NB4 (cell line): ENCODE data around the gene SND1.

Experiments
- DNase-seq: peaks from one replicate; pipeline ENCODE4 v3.0.0; 2010; ENCODE audit warnings: low read depth
- H3K4me3 ChIP-seq: one replicate; pipeline ENCODE4 v1.5.1; 2011; ENCODE audit warnings: mild to moderate bottlenecking, low read depth, low read length, moderate library complexity
- MAX ChIP-seq: IDR thresholded peaks from 2 replicates; pipeline ENCODE4 v1.6.1; 2011; ENCODE audit warnings: low read depth, low read length
- MYC ChIP-seq: IDR thresholded peaks from 2 replicates; pipeline ENCODE4 v1.6.1; 2011; ENCODE audit warnings: low read depth, low read length
- POLR2A ChIP-seq: IDR thresholded peaks from 2 replicates; pipeline ENCODE4 v1.6.1; 2011; ENCODE audit warnings: mild to moderate bottlenecking; ENCODE audit not compliant: insufficient read length; ENCODE audit errors: extremely low read depth
- TF ChIP-seq, protein P1 (sequence below): IDR thresholded peaks from one replicate; pipeline ENCODE4 v1.5.1; 2012; ENCODE audit warnings: low read depth, low read length

SND1 gene

DNA sequence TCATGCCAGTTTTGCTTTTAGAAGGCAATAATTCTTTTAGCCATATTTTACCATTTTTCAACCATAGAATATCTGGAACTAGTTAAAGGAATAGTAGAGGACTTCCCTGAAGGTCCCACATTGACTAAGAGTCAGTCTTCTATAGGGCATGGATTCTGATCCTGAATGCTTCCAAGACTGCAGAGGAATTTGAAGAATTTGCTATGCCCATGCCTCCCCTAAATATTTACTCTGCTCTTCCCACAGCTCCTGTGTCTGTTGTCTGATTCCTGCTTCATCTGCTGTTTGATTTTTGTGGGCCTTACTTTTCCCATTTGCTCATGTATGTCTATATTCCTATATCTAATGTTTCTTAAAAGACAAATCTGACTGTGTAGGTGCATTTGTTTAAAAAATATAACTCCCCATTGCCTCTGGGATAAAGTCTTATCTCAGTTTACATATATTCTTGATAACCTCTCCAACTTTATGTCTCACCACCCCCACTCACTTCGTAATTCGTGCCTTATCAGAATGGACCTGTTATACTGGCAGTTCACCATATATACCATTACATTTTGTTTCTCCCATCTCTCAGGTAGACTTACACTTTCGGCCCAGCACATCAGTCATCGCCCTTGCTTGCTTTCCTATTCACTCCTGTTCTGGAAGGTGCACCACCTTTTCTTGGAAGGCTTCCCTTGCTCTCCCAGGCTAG lies 345.4 kb downstream of the SND1 start:
- no peak for DNase-seq
- TF ChIP-seq MAX (no peak), POLR2A (no peak), MYC (no peak)
- TF ChIP-seq, protein P1, sequence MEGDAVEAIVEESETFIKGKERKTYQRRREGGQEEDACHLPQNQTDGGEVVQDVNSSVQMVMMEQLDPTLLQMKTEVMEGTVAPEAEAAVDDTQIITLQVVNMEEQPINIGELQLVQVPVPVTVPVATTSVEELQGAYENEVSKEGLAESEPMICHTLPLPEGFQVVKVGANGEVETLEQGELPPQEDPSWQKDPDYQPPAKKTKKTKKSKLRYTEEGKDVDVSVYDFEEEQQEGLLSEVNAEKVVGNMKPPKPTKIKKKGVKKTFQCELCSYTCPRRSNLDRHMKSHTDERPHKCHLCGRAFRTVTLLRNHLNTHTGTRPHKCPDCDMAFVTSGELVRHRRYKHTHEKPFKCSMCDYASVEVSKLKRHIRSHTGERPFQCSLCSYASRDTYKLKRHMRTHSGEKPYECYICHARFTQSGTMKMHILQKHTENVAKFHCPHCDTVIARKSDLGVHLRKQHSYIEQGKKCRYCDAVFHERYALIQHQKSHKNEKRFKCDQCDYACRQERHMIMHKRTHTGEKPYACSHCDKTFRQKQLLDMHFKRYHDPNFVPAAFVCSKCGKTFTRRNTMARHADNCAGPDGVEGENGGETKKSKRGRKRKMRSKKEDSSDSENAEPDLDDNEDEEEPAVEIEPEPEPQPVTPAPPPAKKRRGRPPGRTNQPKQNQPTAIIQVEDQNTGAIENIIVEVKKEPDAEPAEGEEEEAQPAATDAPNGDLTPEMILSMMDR = no peak

GRCh38 chr7:127998671-127999070 lies 346.7 kb downstream of the SND1 start:
- no peak for DNase-seq
- TF ChIP-seq, protein P1 = no peak
- TF ChIP-seq MAX (no peak), MYC (no peak), POLR2A (no peak)
- no peak overlapping the region for H3K4me3 ChIP-seq

More for the DNA sequence above, 345.4 kb downstream of the SND1 start:
- no peak overlapping the region for H3K4me3 ChIP-seq

GRCh38 chr7:128000048-128000447 lies 348.1 kb downstream of the SND1 start:
- H3K4me3 ChIP-seq = no peak overlapping the region
- DNase-seq = no peak
- TF ChIP-seq MAX = no peak
- TF ChIP-seq, protein P1 = no peak
- no peak for TF ChIP-seq MYC
- no peak for TF ChIP-seq POLR2A

- TF ChIP-seq MYC (no peak), POLR2A (no peak), MAX (no peak)
- TF ChIP-seq, protein P1 = no peak
- no peak for DNase-seq
- no peak overlapping the region for H3K4me3 ChIP-seq
Measured at GRCh38 chr7:128000854-128001265, 348.9 kb downstream of the SND1 start.

DNA sequence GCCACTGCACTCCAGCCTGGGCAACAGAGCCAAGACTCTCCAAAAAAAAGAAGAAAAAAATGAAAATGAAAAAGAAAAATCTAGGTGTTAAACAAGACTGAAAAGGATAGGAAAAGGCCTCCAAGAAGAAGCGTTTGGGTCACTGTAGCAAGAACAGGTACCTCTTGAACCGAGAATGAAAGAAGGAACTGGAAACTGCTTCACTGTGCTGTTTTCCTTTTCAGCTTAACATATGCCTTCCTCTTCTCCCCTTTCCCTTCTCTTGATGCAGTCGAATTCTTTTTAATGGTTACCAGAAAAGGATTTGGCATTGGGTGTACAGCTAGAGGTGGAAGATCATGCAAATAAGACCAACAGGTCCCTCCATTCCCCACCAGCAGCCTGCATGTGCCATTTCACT lies 351.2 kb downstream of the SND1 start:
- DNase-seq = no peak
- no peak overlapping the region for H3K4me3 ChIP-seq
- TF ChIP-seq MYC = no peak
- TF ChIP-seq POLR2A = no peak
- TF ChIP-seq MAX = no peak

DNA sequence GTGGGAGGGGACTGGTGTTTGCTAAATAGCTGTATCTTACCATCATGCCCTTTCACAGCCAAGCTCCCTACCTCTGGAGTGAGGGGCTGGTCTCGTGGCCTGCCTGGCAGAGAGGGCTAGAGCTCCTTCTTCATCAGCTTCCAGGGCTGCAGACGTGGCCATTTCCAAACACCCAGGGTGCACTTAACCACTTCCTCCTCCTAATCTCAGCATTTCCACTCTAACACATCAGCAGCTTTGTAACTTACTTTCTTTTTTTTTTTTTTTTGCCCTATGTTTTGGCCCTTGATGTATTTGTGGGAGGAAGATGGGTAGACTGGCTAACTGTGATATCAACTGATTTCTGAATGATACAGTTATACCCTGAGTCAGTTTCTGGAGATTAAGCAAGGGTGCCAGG lies 351.8 kb downstream of the SND1 start:
- TF ChIP-seq, protein P1 = no peak
- no peak for TF ChIP-seq POLR2A

More for the DNA sequence above, 351.8 kb downstream of the SND1 start:
- H3K4me3 ChIP-seq = no peak overlapping the region
- no peak for DNase-seq
